Epithelial cell of esophagus (primary cell): ENCODE measurements around the gene RPTOR.

ENCODE experiments used
- DNase-seq: peaks from one replicate; pipeline ENCODE4 v3.0.0; 2010; ENCODE audit warnings: low read depth
- H3K4me3 ChIP-seq: 2 replicates; pipeline ENCODE4 v1.5.1; 2011; ENCODE audit warnings: mild to moderate bottlenecking, low read length, control low read depth
- CTCF ChIP-seq: IDR thresholded peaks from 2 replicates; pipeline ENCODE4 v1.5.1; 2011; ENCODE audit warnings: low read depth, mild to moderate bottlenecking, low read length, control low read depth, inconsistent platforms; ENCODE audit not compliant: insufficient read depth; ENCODE audit errors: missing control alignments

RPTOR gene

GRCh38 chr17:80938556-80938955, 393.9 kb downstream of the RPTOR start:
- TF ChIP-seq CTCF: no peak
- DNase-seq: no peak
- no peak overlapping the region for H3K4me3 ChIP-seq

GRCh38 chr17:80939151-80940145, 394.8 kb downstream of the RPTOR start:
- DNase-seq: no peak
- no peak overlapping the region for H3K4me3 ChIP-seq
- TF ChIP-seq CTCF: no peak

- H3K4me3 ChIP-seq: no peak overlapping the region
- TF ChIP-seq CTCF: no peak
- DNase-seq: no peak
These were observed 395.8 kb downstream of the RPTOR start for GRCh38 chr17:80940171-80941123.

- no peak for DNase-seq
- no peak for TF ChIP-seq CTCF
- no peak overlapping the region for H3K4me3 ChIP-seq
These were observed 396.5 kb downstream of the RPTOR start for GRCh38 chr17:80941171-80941570.

GRCh38 chr17:80941743-80942422, 397.2 kb downstream of the RPTOR start:
- H3K4me3 ChIP-seq: no peak overlapping the region
- no peak for TF ChIP-seq CTCF
- no peak for DNase-seq
